GM23248 (cell line): ENCODE measurements around the gene EFNB3. TPM values are rescaled to one million over a fixed set of nuclear protein-coding genes. Genes with fewer than 3 reads are reported as not detected.

Experiments
- DNase-seq: peaks from one replicate; pipeline ENCODE4 v3.0.0-alpha.2; 2015
- H2AFZ ChIP-seq: fragments of 200-600 bp; sonication (generic); 2 replicates; pipeline ENCODE4 v1.6.1; 2016; ENCODE audit warnings: antibody characterized with exemption
- H3F3A ChIP-seq: fragments of 200-600 bp; sonication (generic); 2 replicates; pipeline ENCODE4 v1.6.1; 2016; ENCODE audit warnings: mild to moderate bottlenecking, antibody characterized with exemption, mixed run types; ENCODE audit not compliant: insufficient read depth
- H3K27ac ChIP-seq: fragments of 200-600 bp; sonication (generic); 2 replicates; pipeline ENCODE4 v1.5.1; 2016; ENCODE audit warnings: mild to moderate bottlenecking
- H3K27me3 ChIP-seq: fragments of 200-600 bp; sonication (generic); replicated peaks from 2 replicates; pipeline ENCODE4 v1.6.1; 2016; ENCODE audit warnings: mild to moderate bottlenecking; ENCODE audit not compliant: insufficient read depth
- H3K36me3 ChIP-seq: fragments of 200-600 bp; sonication (generic); 2 replicates; pipeline ENCODE4 v1.6.1; 2016; ENCODE audit warnings: low read depth, mild to moderate bottlenecking
- H3K4me1 ChIP-seq: fragments of 200-600 bp; sonication (generic); 2 replicates; pipeline ENCODE4 v1.6.1; 2016; ENCODE audit warnings: mild to moderate bottlenecking; ENCODE audit not compliant: insufficient read depth
- H3K4me2 ChIP-seq: fragments of 200-600 bp; sonication (generic); one replicate; pipeline ENCODE4 v1.6.1; 2016; ENCODE audit warnings: mild to moderate bottlenecking; ENCODE audit not compliant: unreplicated experiment
- H3K4me3 ChIP-seq: fragments of 200-600 bp; sonication (generic); 2 replicates; pipeline ENCODE4 v1.5.1; 2016; ENCODE audit warnings: mild to moderate bottlenecking
- H3K79me2 ChIP-seq: fragments of 200-600 bp; sonication (generic); 2 replicates; pipeline ENCODE4 v1.6.1; 2016; ENCODE audit warnings: mild to moderate bottlenecking; ENCODE audit not compliant: insufficient read depth
- H3K9ac ChIP-seq: fragments of 200-600 bp; sonication (generic); 2 replicates; pipeline ENCODE4 v1.6.1; 2016; ENCODE audit warnings: mild to moderate bottlenecking
- H3K9me2 ChIP-seq: fragments of 200-600 bp; sonication (generic); 2 replicates; pipeline ENCODE4 v1.6.1; 2016; ENCODE audit warnings: mixed run types, mild to moderate bottlenecking, moderate library complexity; ENCODE audit not compliant: insufficient read depth
- H3K9me3 ChIP-seq: fragments of 200-600 bp; sonication (generic); one replicate; pipeline ENCODE4 v1.6.1; 2017; ENCODE audit warnings: low read depth
- H4K20me1 ChIP-seq: fragments of 200-600 bp; sonication (generic); 2 replicates; pipeline ENCODE4 v1.6.0; 2016; ENCODE audit not compliant: insufficient read depth
- EZH2 ChIP-seq: fragments of 200-600 bp; sonication (generic); IDR thresholded peaks from 2 replicates; pipeline ENCODE4 v1.6.1; 2018; ENCODE audit warnings: antibody characterized with exemption, mild to moderate bottlenecking; ENCODE audit not compliant: insufficient read depth, poor library complexity, severe bottlenecking
- EZH2phosphoT487 ChIP-seq: fragments of 200-600 bp; sonication (generic); IDR thresholded peaks from 2 replicates; pipeline ENCODE4 v1.6.1; 2018; ENCODE audit warnings: antibody characterized with exemption, moderate library complexity, mild to moderate bottlenecking, low read depth; ENCODE audit not compliant: insufficient read depth
- WGBS, 2 experiments: methylation state at CpG; one replicate each; pipeline ENCODE4 v1.1.6; 2015 to 2017; ENCODE audit warnings: low lambda C conversion rate in 2 of 2, low coverage in 1 of 2; ENCODE audit errors: missing lambda C conversion rate in 2 of 2; 5-methylcytosine and 5-hydroxymethylcytosine counted together
- in situ Hi-C: fragments of 300-500 bp; cut with MboI; formaldehyde crosslinking; loops from 2 replicates; pipeline ENCODE4 v1.15.0; 2020
- polyA plus RNA-seq: library from polyadenylated mRNA; unstranded; fragments of >200 nt; fragmentation: Nextera tagmentation; extraction: Ambion mirVana; gene quantifications from 2 replicates; pipeline ENCODE4 v1.2.1, GENCODE V29; 2016
- total RNA-seq: library from RNA; depleted of rRNA; stranded (reverse); fragments of >200 nt; shearing (Covaris generic); gene quantifications from 2 replicates; pipeline ENCODE4 v1.2.3, GENCODE V29; 2014; rRNA removed

The EFNB3 gene
- total and polyA plus RNA-seq, 2 experiments from 2014 or later = 0.99 to 1.8 TPM

DNA sequence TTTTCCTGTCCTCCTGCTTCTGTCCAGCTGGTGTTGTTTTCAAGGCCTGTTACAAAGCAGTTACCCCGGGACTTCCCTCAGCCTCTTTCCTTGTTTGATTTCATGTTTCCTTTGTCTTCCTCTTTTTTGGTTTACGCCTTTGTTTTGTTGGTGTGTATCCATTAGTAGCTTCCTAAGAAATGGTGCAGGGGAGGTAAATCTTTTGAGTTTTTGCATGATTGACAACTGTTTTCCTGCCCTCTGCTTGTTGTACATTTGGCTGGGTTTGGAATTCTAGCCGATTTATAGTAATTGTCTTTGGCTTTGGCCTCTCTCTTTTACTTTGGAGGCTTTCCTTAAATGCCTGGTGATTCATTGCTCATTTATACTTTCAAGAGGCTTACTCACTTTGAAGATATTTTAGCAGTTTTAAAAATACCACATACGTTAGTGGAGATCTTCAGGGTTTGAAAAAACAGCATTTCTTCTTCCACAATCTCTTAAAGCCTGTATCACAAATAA, 45.4 kb downstream of the EFNB3 start:
- H2AFZ ChIP-seq = no peak overlapping the region
- H3K27ac ChIP-seq = peak overlapping the region; percentile 62
- peak overlapping the region; percentile 46 for H3K4me3 ChIP-seq
- DNase-seq = peak; percentile 91
- 0 out of 2 replicates have a peak overlapping the region, but pooled peaks have one; percentile 9 for H3K9ac ChIP-seq
- TF ChIP-seq EZH2phosphoT487 (no peak), EZH2 (no peak)
- H3K9me3 ChIP-seq = no peaks in the 10 kb centered on the region
- no peaks in the 10 kb centered on the region for H3K36me3 ChIP-seq
- no peaks in the 10 kb centered on the region for H3K27me3 ChIP-seq
- H3K4me2 ChIP-seq = peak overlapping the region; percentile 73
- H3K4me1 ChIP-seq = peaks cover 59% of the 10 kb centered on the region
- H3K79me2 ChIP-seq = no peaks in the 10 kb centered on the region
- WGBS, 2 experiments = 23 to 30% methylated on average over 4 of the region's 4 CpGs
- in situ Hi-C loops = no loop called here
- peaks cover 51% of the 10 kb centered on the region for H3F3A ChIP-seq
- H3K9me2 ChIP-seq = no peaks in the 10 kb centered on the region
- H4K20me1 ChIP-seq = no peaks in the 10 kb centered on the region

DNA sequence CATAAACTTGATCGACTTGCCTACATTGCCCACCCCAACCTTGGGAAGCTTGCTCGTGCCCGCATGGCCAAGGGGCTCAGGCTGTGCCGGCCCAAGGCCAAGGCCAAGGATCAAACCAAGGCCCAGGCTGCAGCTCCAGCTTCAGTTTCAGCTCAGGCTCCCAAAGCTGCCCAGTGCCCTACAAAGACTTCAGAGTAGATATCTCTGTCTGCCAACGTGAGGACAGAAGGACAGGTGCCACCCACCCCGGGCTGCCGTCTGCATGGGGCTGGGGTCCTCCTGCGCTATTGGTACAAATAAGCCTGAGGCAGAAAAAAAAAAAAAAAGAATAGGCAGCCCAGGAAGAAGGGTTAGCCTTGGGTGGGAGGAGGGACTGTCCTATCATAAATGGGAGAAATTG, 49.7 kb downstream of the EFNB3 start:
- no peak for TF ChIP-seq EZH2
- TF ChIP-seq EZH2phosphoT487 = no peak
- WGBS, 2 experiments = 88% methylated on average over 8 of the region's 8 CpGs
- in situ Hi-C loops = no loop called here

DNA sequence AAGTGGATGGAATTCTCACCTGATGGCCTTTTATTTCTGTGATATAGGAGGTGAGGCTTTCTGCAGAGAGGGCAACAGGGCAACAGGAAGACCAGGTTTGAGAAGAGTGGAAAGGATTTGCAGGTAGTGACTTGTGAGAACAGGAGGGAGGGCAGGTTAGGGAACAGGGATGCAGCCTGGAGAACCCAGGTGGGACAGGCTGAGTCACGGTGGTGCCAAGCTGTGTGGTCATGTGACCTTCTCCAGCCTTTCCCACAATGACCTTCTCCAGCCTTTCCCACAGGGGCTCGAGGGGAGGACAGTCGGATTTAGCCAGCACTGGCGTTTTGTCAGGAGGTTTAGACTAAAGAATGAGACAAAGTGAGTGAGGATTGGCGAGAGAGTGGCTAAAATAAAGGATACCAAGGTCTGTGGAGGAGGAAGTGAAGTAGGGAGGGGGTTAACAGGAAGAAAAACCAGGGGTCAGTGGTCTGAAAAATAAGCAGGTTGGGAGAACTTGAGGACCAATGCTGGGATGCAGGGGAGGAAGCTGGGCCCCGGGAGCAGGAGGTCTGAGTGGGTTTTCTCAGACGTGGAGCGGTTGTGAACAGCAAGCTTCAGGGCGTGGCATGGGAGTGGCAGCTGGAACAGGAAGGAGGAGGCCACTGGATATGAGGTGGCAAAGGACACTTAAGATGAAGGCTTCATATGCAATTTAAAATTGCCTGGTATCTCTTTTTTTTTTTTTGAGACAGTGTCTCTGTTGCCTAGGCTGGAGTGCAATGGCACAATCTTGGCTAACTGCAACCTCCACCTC, 50.3 kb downstream of the EFNB3 start:
- Histone ChIP-seq H3K9me2 (no peaks in the 10 kb centered on the region), H3K79me2 (no peaks in the 10 kb centered on the region), H3K9me3 (no peaks in the 10 kb centered on the region), H3F3A (peaks cover 6% of the 10 kb centered on the region), H3K4me1 (peaks cover 14% of the 10 kb centered on the region), H3K9ac (no peak overlapping the region), H3K4me3 (no peak overlapping the region), H3K27me3 (no peaks in the 10 kb centered on the region), H2AFZ (no peak overlapping the region), H3K4me2 (no peak overlapping the region), H3K36me3 (no peaks in the 10 kb centered on the region), H3K27ac (no peak overlapping the region), H4K20me1 (no peaks in the 10 kb centered on the region)
- DNase-seq = no peak
- no peak for TF ChIP-seq EZH2
- no peak for TF ChIP-seq EZH2phosphoT487
- 62 to 74% methylated on average over 9 of the region's 9 CpGs for WGBS, 2 experiments
- in situ Hi-C loops = no loop called here

More for the DNA sequence above, 49.7 kb downstream of the EFNB3 start:
- no peak for DNase-seq
- Histone ChIP-seq H3K4me2 (no peak overlapping the region), H2AFZ (no peak overlapping the region), H3K9ac (no peak overlapping the region), H3K36me3 (no peaks in the 10 kb centered on the region), H3K9me3 (no peaks in the 10 kb centered on the region), H4K20me1 (no peaks in the 10 kb centered on the region), H3K27me3 (no peaks in the 10 kb centered on the region), H3K27ac (no peak overlapping the region), H3K4me1 (peaks cover 20% of the 10 kb centered on the region), H3K4me3 (no peak overlapping the region), H3K79me2 (no peaks in the 10 kb centered on the region), H3K9me2 (no peaks in the 10 kb centered on the region), H3F3A (peaks cover 12% of the 10 kb centered on the region)

- 84 to 87% methylated on average over 14 of the region's 14 CpGs for WGBS, 2 experiments
- H3K9ac ChIP-seq = no peak overlapping the region
- H3K4me2 ChIP-seq = no peak overlapping the region
- H3K27me3 ChIP-seq = no peaks in the 10 kb centered on the region
- no peaks in the 10 kb centered on the region for H3F3A ChIP-seq
- H3K9me3 ChIP-seq = no peaks in the 10 kb centered on the region
- H4K20me1 ChIP-seq = no peaks in the 10 kb centered on the region
- no peaks in the 10 kb centered on the region for H3K9me2 ChIP-seq
- no peak for DNase-seq
- no peaks in the 10 kb centered on the region for H3K36me3 ChIP-seq
- in situ Hi-C loops = no loop called here
- no peak overlapping the region for H3K4me3 ChIP-seq
- H3K4me1 ChIP-seq = no peaks in the 10 kb centered on the region; the same call in 1 of the 2 replicates
- TF ChIP-seq EZH2phosphoT487 (no peak), EZH2 (no peak)
- H2AFZ ChIP-seq = no peak overlapping the region
- no peaks in the 10 kb centered on the region for H3K79me2 ChIP-seq
- no peak overlapping the region for H3K27ac ChIP-seq
These were observed 52.0 kb downstream of the EFNB3 start for GRCh38 chr17:7756968-7757367.

Other genes with a start within 250 kb of the EFNB3 start
- 32.9 and 35.9 TPM in 2 replicates for gene ZBTB4, start 225.6 kb upstream of the EFNB3 start, total RNA-seq
- 17.7 and 18.2 TPM in 2 replicates for gene ZBTB4, start 225.6 kb upstream of the EFNB3 start, polyA plus RNA-seq
- gene SLC35G6, start 223.8 kb upstream of the EFNB3 start, total RNA-seq = not detected in 2 replicates
- gene SLC35G6, start 223.8 kb upstream of the EFNB3 start, polyA plus RNA-seq = 0.14 TPM in 1 of 2 replicates, not detected in the other
- 45.9 and 46.2 TPM in 2 replicates for gene POLR2A, start 220.8 kb upstream of the EFNB3 start, total RNA-seq
- gene POLR2A, start 220.8 kb upstream of the EFNB3 start, polyA plus RNA-seq = 74.1 and 75.7 TPM in 2 replicates
- gene TNFSF12, start 156.1 kb upstream of the EFNB3 start, total RNA-seq = 21.9 and 34.3 TPM in 2 replicates
- gene TNFSF12, start 156.1 kb upstream of the EFNB3 start, polyA plus RNA-seq = 14.0 and 18.7 TPM in 2 replicates
- 1.5 TPM in 1 of 2 replicates, not detected in the other for gene TNFSF13, start 146.5 kb upstream of the EFNB3 start, total RNA-seq
- gene TNFSF13, start 146.5 kb upstream of the EFNB3 start, polyA plus RNA-seq = 1.4 and 2.0 TPM in 2 replicates
- gene SENP3, start 143.3 kb upstream of the EFNB3 start, total RNA-seq = 82.5 and 111 TPM in 2 replicates
- 1.3 and 1.9 TPM in 2 replicates for gene SENP3, start 143.3 kb upstream of the EFNB3 start, polyA plus RNA-seq
- gene CD68, start 125.6 kb upstream of the EFNB3 start, total RNA-seq = 51.1 and 55.0 TPM in 2 replicates
- 84.5 and 88.1 TPM in 2 replicates for gene CD68, start 125.6 kb upstream of the EFNB3 start, polyA plus RNA-seq
- 127 and 195 TPM in 2 replicates for gene MPDU1, start 121.3 kb upstream of the EFNB3 start, total RNA-seq
- 63.2 and 65.9 TPM in 2 replicates for gene MPDU1, start 121.3 kb upstream of the EFNB3 start, polyA plus RNA-seq
- 3.9 TPM in 1 of 2 replicates, not detected in the other for gene SOX15, start 115.1 kb upstream of the EFNB3 start, total RNA-seq
- gene SOX15, start 115.1 kb upstream of the EFNB3 start, polyA plus RNA-seq = 0.71 and 1.1 TPM in 2 replicates
- gene FXR2, start 90.3 kb upstream of the EFNB3 start, total RNA-seq = 44.5 and 57.1 TPM in 2 replicates
- gene FXR2, start 90.3 kb upstream of the EFNB3 start, polyA plus RNA-seq = 10.9 and 13.5 TPM in 2 replicates
- 21.5 and 31.8 TPM in 2 replicates for gene SAT2, start 77.4 kb upstream of the EFNB3 start, total RNA-seq
- gene SAT2, start 77.4 kb upstream of the EFNB3 start, polyA plus RNA-seq = 41.4 and 43.5 TPM in 2 replicates
- gene SHBG, start 75.1 kb upstream of the EFNB3 start, total RNA-seq = 6.1 TPM in 1 of 2 replicates, not detected in the other
- 0.96 and 1.0 TPM in 2 replicates for gene SHBG, start 75.1 kb upstream of the EFNB3 start, polyA plus RNA-seq
- gene ATP1B2, start 54.3 kb upstream of the EFNB3 start, total RNA-seq = not detected in 2 replicates
- 0.24 TPM in 1 of 2 replicates, not detected in the other for gene ATP1B2, start 54.3 kb upstream of the EFNB3 start, polyA plus RNA-seq
- gene TP53, start 17.7 kb upstream of the EFNB3 start, total RNA-seq = 26.2 and 42.7 TPM in 2 replicates
- 29.8 and 30.8 TPM in 2 replicates for gene TP53, start 17.7 kb upstream of the EFNB3 start, polyA plus RNA-seq
- 1.6 and 5.9 TPM in 2 replicates for gene WRAP53, start 16.7 kb upstream of the EFNB3 start, total RNA-seq
- gene WRAP53, start 16.7 kb upstream of the EFNB3 start, polyA plus RNA-seq = 11.8 and 13.1 TPM in 2 replicates
- gene DNAH2, start 12.5 kb downstream of the EFNB3 start, total RNA-seq = not detected in 2 replicates
- not detected in 2 replicates for gene DNAH2, start 12.5 kb downstream of the EFNB3 start, polyA plus RNA-seq
- 0.76 and 1.3 TPM in 2 replicates for gene KDM6B, start 129.0 kb downstream of the EFNB3 start, total RNA-seq
- gene KDM6B, start 129.0 kb downstream of the EFNB3 start, polyA plus RNA-seq = 1.6 and 2.3 TPM in 2 replicates
- not detected in 2 replicates for gene TMEM88, start 149.9 kb downstream of the EFNB3 start, total RNA-seq
- 0.23 TPM in 1 of 2 replicates, not detected in the other for gene TMEM88, start 149.9 kb downstream of the EFNB3 start, polyA plus RNA-seq
- 70.4 and 71.5 TPM in 2 replicates for gene NAA38, start 152.4 kb downstream of the EFNB3 start, total RNA-seq
- gene NAA38, start 152.4 kb downstream of the EFNB3 start, polyA plus RNA-seq = 185 and 196 TPM in 2 replicates
- gene CYB5D1, start 152.8 kb downstream of the EFNB3 start, total RNA-seq = 11.0 and 20.6 TPM in 2 replicates
- 8.6 and 9.9 TPM in 2 replicates for gene CYB5D1, start 152.8 kb downstream of the EFNB3 start, polyA plus RNA-seq
- gene CHD3, start 183.6 kb downstream of the EFNB3 start, total RNA-seq = 56.5 and 73.6 TPM in 2 replicates
- gene CHD3, start 183.6 kb downstream of the EFNB3 start, polyA plus RNA-seq = 14.0 and 16.0 TPM in 2 replicates
- 4.3 and 15.3 TPM in 2 replicates for gene RNF227, start 211.1 kb downstream of the EFNB3 start, total RNA-seq
- 3.1 and 4.3 TPM in 2 replicates for gene RNF227, start 211.1 kb downstream of the EFNB3 start, polyA plus RNA-seq
- gene KCNAB3, start 224.7 kb downstream of the EFNB3 start, total RNA-seq = 0.22 TPM in 1 of 2 replicates, not detected in the other
- gene KCNAB3, start 224.7 kb downstream of the EFNB3 start, polyA plus RNA-seq = 0.08 and 0.24 TPM in 2 replicates
- 35.8 and 37.8 TPM in 2 replicates for gene TRAPPC1, start 226.7 kb downstream of the EFNB3 start, total RNA-seq
- 321 and 343 TPM in 2 replicates for gene TRAPPC1, start 226.7 kb downstream of the EFNB3 start, polyA plus RNA-seq
- gene CNTROB, start 227.0 kb downstream of the EFNB3 start, total RNA-seq = 17.9 and 27.2 TPM in 2 replicates
- 19.4 and 21.2 TPM in 2 replicates for gene CNTROB, start 227.0 kb downstream of the EFNB3 start, polyA plus RNA-seq